Measurements from ENCODE around the gene LRFN4. TPM values are rescaled to one million over a fixed set of nuclear protein-coding genes. Genes with fewer than 3 reads are reported as not detected.

The LRFN4 gene
- total and polyA plus RNA-seq, 2 of the 8 experiments (the other 6 are each of a cell fraction or from before 2014, with no cell fraction given) = 49.8 to 64.3 TPM

DNA sequence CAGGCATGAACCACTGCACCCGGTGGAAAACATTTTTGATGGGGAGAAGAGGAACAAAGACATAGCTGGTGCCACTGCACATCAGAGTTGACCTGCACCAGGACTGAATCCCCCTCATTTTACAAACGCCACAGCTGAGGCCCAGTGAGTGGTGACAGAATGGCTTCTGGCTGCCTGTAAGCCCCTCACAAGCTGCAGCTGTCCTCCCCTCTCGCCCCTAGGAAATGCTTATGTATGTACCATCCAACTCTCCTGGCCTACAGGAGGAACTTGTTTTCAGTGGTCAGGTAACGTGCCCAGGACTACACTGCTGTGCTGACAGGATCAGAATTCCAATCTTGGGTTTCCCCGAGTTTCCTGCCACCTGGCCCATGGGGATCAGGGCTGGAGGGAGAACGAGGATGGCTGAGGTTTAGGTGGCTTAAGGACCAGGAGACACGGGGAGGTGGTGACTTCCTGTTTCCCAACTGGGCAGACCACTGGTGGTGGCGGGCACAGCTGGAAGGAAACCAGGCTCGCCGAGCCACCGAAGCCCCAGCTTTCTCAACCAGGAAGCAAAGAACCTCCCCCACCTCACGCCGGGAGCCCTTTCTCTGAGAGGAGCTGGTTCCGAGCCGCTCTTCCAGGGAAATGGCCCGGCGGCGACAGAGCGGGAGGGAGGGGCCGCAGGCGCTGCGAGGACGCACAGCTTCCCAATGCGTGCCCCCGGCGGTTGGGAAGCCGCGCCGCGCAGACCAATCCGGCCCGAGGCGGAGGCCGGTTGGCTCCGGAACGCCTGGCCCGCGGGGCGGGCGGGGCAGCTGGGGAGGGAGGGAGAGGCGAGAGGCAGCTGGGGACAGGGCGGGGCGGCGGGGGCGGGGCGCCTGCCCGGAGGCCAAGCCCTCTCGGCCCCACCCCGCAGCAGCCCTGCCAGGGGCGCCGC lies 1.0 kb upstream of the LRFN4 start (continued):
- TF ChIP-seq GTF2F1 (IDR thresholded peaks at IDR 0.05; ENCODE audit: borderline replicate concordance, low read depth, low read length) (no peak), GABPA (IDR thresholded peaks at IDR 0.05; ENCODE audit: borderline replicate concordance, insufficient read depth, low read length) (peak; percentile 33; the same call in 1 of the 2 replicates), MAFK (IDR thresholded peaks at IDR 0.05; ENCODE audit: low read depth, low read length) (no peak), NRF1 (IDR thresholded peaks at IDR 0.05; ENCODE audit: low read depth, low read length) (0 out of 2 replicates have a peak, but pooled peaks have one; percentile 16), EGR1 (IDR thresholded peaks at IDR 0.05; ENCODE audit: borderline replicate concordance, low read depth, low read length) (no peak), PHF8 (conservative IDR thresholded peaks at IDR 0.05; ENCODE audit: low read depth, low read length) (0 out of 2 replicates have a peak, but pooled peaks have one; percentile 8), FOSL1 (IDR thresholded peaks at IDR 0.05; ENCODE audit: insufficient read depth, low read depth, low read length) (no peak), POLR2A (IDR thresholded peaks at IDR 0.05; ENCODE audit: control extremely low read depth in 1 of 2, low read depth in 2 of 2, low read length in 2 of 2) (peak in 1 of 2 experiments; percentile 70; a peak in 2 of 3 replicates), SAP30 (IDR thresholded peaks at IDR 0.05; ENCODE audit: insufficient read depth, insufficient replicate concordance, low read length) (peak; percentile 35), TAF7 (optimal IDR thresholded peaks at IDR 0.05; ENCODE audit: borderline replicate concordance, low read depth, low read length) (peak; percentile 54)

Measured in H1 (cell line).